HT-29 (cell line): ENCODE measurements around the gene MINAR2. TPM values are rescaled to one million over a fixed set of nuclear protein-coding genes. Genes with fewer than 3 reads are reported as not detected.

ENCODE experiments used
- DNase-seq: peaks from one replicate; pipeline ENCODE4 v3.0.0-alpha.2; 2015; ENCODE audit warnings: low spot score
- total RNA-seq: library from RNA; depleted of rRNA; stranded (reverse); fragments of >200 nt; shearing (Covaris generic); gene quantifications from 2 replicates; pipeline ENCODE4 v1.2.3, GENCODE V29; 2014; rRNA removed

MINAR2 gene
- not detected in 2 replicates for total RNA-seq

GRCh38 chr5:129747572-129748407, at the start of gene MINAR2:
Gene MINAR2 (plus strand): TSS chr5:129748094. CDS start chr5:129748191, 97 bp downstream.
- DNase-seq: no peak

- no peak for DNase-seq
These were observed 49.2 kb upstream of the MINAR2 start for GRCh38 chr5:129698661-129699060.

- DNase-seq: no peak
These were observed 31.7 kb upstream of the MINAR2 start for GRCh38 chr5:129716235-129716634.

- no peak for DNase-seq
These were observed 31.2 kb upstream of the MINAR2 start for GRCh38 chr5:129716651-129717050.

- DNase-seq: no peak
These were observed 30.1 kb upstream of the MINAR2 start for GRCh38 chr5:129717751-129718310.

- no peak for DNase-seq
These were observed 29.3 kb upstream of the MINAR2 start for GRCh38 chr5:129718471-129719090.

GRCh38 chr5:129724222-129724621, 23.7 kb upstream of the MINAR2 start:
- no peak for DNase-seq

- no peak for DNase-seq
These were observed 23.2 kb upstream of the MINAR2 start for GRCh38 chr5:129724647-129725046.

- DNase-seq: no peak
These were observed 8.1 kb upstream of the MINAR2 start for GRCh38 chr5:129739773-129740172.

GRCh38 chr5:129743541-129744187, 4.2 kb upstream of the MINAR2 start:
- DNase-seq: no peak

- no peak for DNase-seq
These were observed 1.9 kb upstream of the MINAR2 start for GRCh38 chr5:129745997-129746396.

- DNase-seq: no peak
These were observed 1.0 kb upstream of the MINAR2 start for GRCh38 chr5:129746876-129747275.

- DNase-seq: no peak
These were observed 1.3 kb downstream of the MINAR2 start for GRCh38 chr5:129748913-129749880.

GRCh38 chr5:129760636-129761325, 12.9 kb downstream of the MINAR2 start:
- no peak for DNase-seq

- no peak for DNase-seq
These were observed 15.8 kb downstream of the MINAR2 start for GRCh38 chr5:129763651-129764050.

GRCh38 chr5:129766798-129767197, 18.9 kb downstream of the MINAR2 start:
- DNase-seq: no peak

GRCh38 chr5:129767927-129768380, 20.1 kb downstream of the MINAR2 start:
- DNase-seq: peak; percentile 95

- DNase-seq: no peak
These were observed 20.8 kb downstream of the MINAR2 start for GRCh38 chr5:129768735-129769134.

GRCh38 chr5:129770024-129770820, 22.3 kb downstream of the MINAR2 start:
- DNase-seq: no peak
